Tibial nerve (tissue), 4 donors: ENCODE results near the gene STAMBPL1. TPM values are rescaled to one million over a fixed set of nuclear protein-coding genes. Genes with fewer than 3 reads are reported as not detected.

ENCODE experiments used
- DNase-seq, 2 donors: peaks; one replicate each; pipeline ENCODE4 v3.0.0-alpha.2; 2019; ENCODE audit warnings: low spot score in 2 of 2
- H3K27ac ChIP-seq, 4 donors: fragments of 200-600 bp; sonication (generic) in 3 of 4; one replicate each; pipeline ENCODE4 v1.5.1; 2017 to 2019; ENCODE audit warnings: mild to moderate bottlenecking in 1 of 4
- H3K27me3 ChIP-seq, 2 donors: fragments of 200-600 bp; sonication (generic) in 1 of 2; one replicate each; pipeline versions ENCODE4 v1.5.1 to v1.6.0; 2017 to 2019
- H3K36me3 ChIP-seq, 3 donors: fragments of 200-600 bp; sonication (generic); one replicate each; pipeline ENCODE4 v1.5.1; 2018 to 2019
- H3K4me1 ChIP-seq, 4 donors: fragments of 200-600 bp; sonication (generic) in 3 of 4; one replicate each; pipeline ENCODE4 v1.5.1; 2017 to 2019
- H3K4me3 ChIP-seq, 4 donors: fragments of 200-600 bp; sonication (generic) in 3 of 4; one replicate each; pipeline ENCODE4 v1.5.1; 2017 to 2019; ENCODE audit warnings: mild to moderate bottlenecking in 1 of 4, moderate library complexity in 1 of 4
- H3K9me3 ChIP-seq, 4 donors: fragments of 200-600 bp; sonication (generic) in 3 of 4; one replicate each; pipeline ENCODE4 v1.5.1; 2017 to 2019
- CTCF ChIP-seq, 5 experiments: fragments of 200-600 bp in 3 of 5; fragments of 450-650 bp in 2 of 5; sonication (generic) in 3 of 5; IDR thresholded peaks; one replicate each; pipeline ENCODE4 v1.5.1; 2016 to 2019; ENCODE audit warnings: antibody characterized with exemption in 5 of 5, mild to moderate bottlenecking in 3 of 5, moderate library complexity in 2 of 5
- EP300 ChIP-seq, 2 donors: sonication (generic); formaldehyde crosslinking; IDR thresholded peaks; one replicate each; pipeline ENCODE4 v1.6.1; 2017; ENCODE audit warnings: antibody characterized with exemption in 2 of 2, mild to moderate bottlenecking in 1 of 2
- POLR2A ChIP-seq, 2 donors: fragments of 450-650 bp; IDR thresholded peaks; one replicate each; pipeline ENCODE4 v1.6.1; 2017; ENCODE audit warnings: antibody characterized with exemption in 2 of 2, mild to moderate bottlenecking in 2 of 2, moderate library complexity in 2 of 2
- WGBS, 2 donors: methylation state at CpG; one replicate each; pipeline ENCODE4 v1.1.5; 2018; 5-methylcytosine and 5-hydroxymethylcytosine counted together
- total RNA-seq, 4 donors: library from RNA; depleted of rRNA; stranded (reverse); fragments of >200 nt; gene quantifications; one replicate each; pipeline ENCODE4 v1.1.0, GENCODE V29; 2016

The STAMBPL1 gene
- total RNA-seq, 4 donors from 2014 or later: 14.2 to 34.5 (median 25.5) TPM

- Histone ChIP-seq H3K36me3 (peaks cover 0 to 17% (median 0%) of the 10 kb centered on the region in 3 donors), H3K4me1 (peaks cover 0 to 13% (median 7%) of the 10 kb centered on the region in 4 donors)
- WGBS, 2 donors: 72 to 75% methylated on average over 1 of the region's 1 CpG
Measured at GRCh38 chr10:88946200-88946599, 66.2 kb downstream of the STAMBPL1 start.

GRCh38 chr10:88946965-88947590 lies 67.0 kb downstream of the STAMBPL1 start:
- TF ChIP-seq EP300 (IDR thresholded peaks at IDR 0.05) (no peak), POLR2A (IDR thresholded peaks at IDR 0.05) (no peak), CTCF (IDR thresholded peaks at IDR 0.05) (no peak)
- Histone ChIP-seq H3K9me3 (no peaks in the 10 kb centered on the region), H3K36me3 (peaks cover 0 to 9% (median 0%) of the 10 kb centered on the region in 3 donors), H3K4me1 (peaks cover 0 to 22% (median 10%) of the 10 kb centered on the region in 4 donors), H3K27ac (no peak overlapping the region), H3K27me3 (no peaks in the 10 kb centered on the region), H3K4me3 (no peak overlapping the region)
- 72 to 85% methylated on average over 6 of the region's 6 CpGs for WGBS, 2 donors
- no peak for DNase-seq

More at GRCh38 chr10:88946200-88946599, 66.2 kb downstream of the STAMBPL1 start:
- Histone ChIP-seq H3K4me3 (no peak overlapping the region), H3K27ac (no peak overlapping the region), H3K9me3 (no peaks in the 10 kb centered on the region), H3K27me3 (no peaks in the 10 kb centered on the region)
- no peak for DNase-seq
- TF ChIP-seq EP300 (IDR thresholded peaks at IDR 0.05) (no peak), CTCF (IDR thresholded peaks at IDR 0.05) (no peak)

DNA sequence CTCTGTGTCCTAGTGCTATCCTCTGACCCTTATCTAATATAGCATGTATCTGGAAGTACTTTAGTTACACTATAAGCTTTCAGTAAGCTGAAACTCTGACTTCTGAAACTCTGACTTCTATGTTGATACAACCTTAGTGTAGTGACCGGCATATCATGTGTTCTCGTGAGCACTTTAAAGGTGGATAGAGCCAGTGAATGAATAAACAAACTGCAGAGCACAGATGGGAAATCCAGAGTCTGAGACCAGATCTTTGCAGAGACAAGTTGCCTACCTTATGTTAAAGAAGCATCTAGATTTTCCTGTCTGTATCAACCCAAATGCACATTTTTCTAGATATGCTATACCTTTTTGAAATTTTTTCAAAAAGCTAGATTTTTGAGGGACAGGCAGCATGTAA lies 69.0 kb downstream of the STAMBPL1 start:
- no peak for TF ChIP-seq EP300 (IDR thresholded peaks at IDR 0.05)
- no peak for TF ChIP-seq CTCF (IDR thresholded peaks at IDR 0.05)
- no peak for TF ChIP-seq POLR2A (IDR thresholded peaks at IDR 0.05)
- Histone ChIP-seq H3K27ac (peak overlapping the region in 2 of 4 donors; percentile 39 to 91), H3K27me3 (no peaks in the 10 kb centered on the region), H3K36me3 (no peaks in the 10 kb centered on the region), H3K9me3 (no peaks in the 10 kb centered on the region), H3K4me1 (peaks cover 0 to 32% (median 11%) of the 10 kb centered on the region in 4 donors), H3K4me3 (peak overlapping the region in 1 of 4 donors; percentile 29)
- whole genome bisulfite sequencing, 2 donors: 80 to 81% methylated on average over 2 of the region's 2 CpGs
- DNase-seq: no peak

DNA sequence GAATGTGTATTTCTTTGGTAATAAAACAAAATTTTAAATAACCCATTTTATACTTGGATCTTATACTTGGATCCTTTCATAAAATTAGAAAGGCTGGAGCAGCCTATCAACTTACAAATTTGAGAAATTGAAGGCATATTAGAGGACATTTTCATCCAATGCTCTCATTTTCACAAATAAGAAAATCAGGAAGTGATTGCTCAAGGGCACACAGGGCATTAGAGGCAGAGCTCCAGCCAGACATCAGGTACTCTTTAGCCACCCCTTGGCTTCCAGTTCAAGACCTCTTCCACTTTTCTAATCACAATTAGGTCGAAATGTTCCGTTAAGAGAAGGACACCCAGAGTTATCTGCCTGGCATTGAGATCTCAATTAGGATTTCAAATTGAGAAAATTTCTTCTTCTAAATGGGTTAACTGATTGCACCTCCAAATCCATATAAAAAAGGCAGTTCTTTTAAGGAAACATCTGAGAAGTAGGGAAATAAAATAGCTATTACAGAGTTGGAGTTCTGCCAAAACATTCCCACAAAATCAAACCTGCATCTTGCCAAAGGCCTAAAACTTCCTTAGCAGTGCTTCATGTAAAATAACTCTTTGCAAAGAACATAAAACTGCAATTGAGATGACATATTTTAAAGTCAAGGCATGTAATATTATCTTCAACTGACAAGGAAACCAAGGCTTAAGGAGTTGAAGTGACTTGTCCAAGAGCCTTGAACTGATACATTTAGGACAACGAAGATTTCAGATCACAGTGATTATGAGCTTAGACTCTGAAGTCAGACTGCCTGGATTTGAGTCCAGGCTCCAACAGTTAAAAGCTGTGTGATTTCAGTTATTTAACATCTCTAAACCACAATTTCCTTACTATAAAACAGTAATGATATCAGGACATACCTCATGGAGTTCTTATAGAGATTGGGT lies 70.1 kb downstream of the STAMBPL1 start:
- no peaks in the 10 kb centered on the region for H3K36me3 ChIP-seq
- peaks cover 0 to 32% (median 10%) of the 10 kb centered on the region in 4 donors for H3K4me1 ChIP-seq
- no peaks in the 10 kb centered on the region for H3K9me3 ChIP-seq
- no peaks in the 10 kb centered on the region for H3K27me3 ChIP-seq
- peak overlapping the region; percentile 68 to 94 (median 85) for H3K27ac ChIP-seq
- DNase-seq: no peak
- 51 to 70% methylated on average over 3 of the region's 3 CpGs for WGBS, 2 donors
- peak overlapping the region in 2 of 4 donors; percentile 21 to 29 for H3K4me3 ChIP-seq
- TF ChIP-seq EP300 (IDR thresholded peaks at IDR 0.05) (no peak), CTCF (IDR thresholded peaks at IDR 0.05) (no peak), POLR2A (IDR thresholded peaks at IDR 0.05) (no peak)
